Sigmoid colon (tissue), 4 donors: ENCODE results near the gene RASEF.

Experiments used
- POLR2A ChIP-seq, 2 donors: fragments of 450-650 bp; IDR thresholded peaks; one replicate each; pipeline ENCODE4 v1.6.1; 2016; ENCODE audit warnings: antibody characterized with exemption in 2 of 2, mild to moderate bottlenecking in 2 of 2, moderate library complexity in 2 of 2
- POLR2AphosphoS5 ChIP-seq, 4 donors: sonication (generic); formaldehyde crosslinking; IDR thresholded peaks; one replicate each; pipeline ENCODE4 v1.6.1; 2017; ENCODE audit warnings: antibody characterized with exemption in 4 of 4
- TF ChIP-seq, protein P1 (sequence below), 4 experiments: fragments of 450-650 bp in 3 of 4; fragments of 200-600 bp in 1 of 4; IDR thresholded peaks; one replicate each; pipeline ENCODE4 v1.5.1; 2016 to 2019; ENCODE audit warnings: antibody characterized with exemption in 4 of 4, mild to moderate bottlenecking in 3 of 4, moderate library complexity in 2 of 4

DNA sequence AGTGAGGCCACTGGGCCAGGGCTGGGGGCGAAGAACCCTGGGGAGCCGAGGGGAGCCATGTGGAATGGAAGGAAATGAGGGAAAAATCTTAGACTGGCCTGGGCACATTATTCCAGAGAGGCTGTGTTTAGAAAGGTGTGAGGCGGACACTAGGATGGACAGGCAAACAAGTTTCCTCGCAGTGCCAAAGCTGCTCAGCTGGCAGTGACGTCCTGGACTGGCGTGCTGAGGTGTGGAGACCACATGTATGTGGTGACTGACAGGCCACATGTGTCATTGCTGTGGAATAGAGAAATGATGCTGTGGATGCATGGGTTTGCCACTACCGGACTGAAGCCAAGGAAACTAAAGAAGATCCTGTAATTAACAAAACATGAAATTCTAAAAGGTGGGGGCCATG, 42.6 kb downstream of the RASEF start:
- TF ChIP-seq, protein P1, sequence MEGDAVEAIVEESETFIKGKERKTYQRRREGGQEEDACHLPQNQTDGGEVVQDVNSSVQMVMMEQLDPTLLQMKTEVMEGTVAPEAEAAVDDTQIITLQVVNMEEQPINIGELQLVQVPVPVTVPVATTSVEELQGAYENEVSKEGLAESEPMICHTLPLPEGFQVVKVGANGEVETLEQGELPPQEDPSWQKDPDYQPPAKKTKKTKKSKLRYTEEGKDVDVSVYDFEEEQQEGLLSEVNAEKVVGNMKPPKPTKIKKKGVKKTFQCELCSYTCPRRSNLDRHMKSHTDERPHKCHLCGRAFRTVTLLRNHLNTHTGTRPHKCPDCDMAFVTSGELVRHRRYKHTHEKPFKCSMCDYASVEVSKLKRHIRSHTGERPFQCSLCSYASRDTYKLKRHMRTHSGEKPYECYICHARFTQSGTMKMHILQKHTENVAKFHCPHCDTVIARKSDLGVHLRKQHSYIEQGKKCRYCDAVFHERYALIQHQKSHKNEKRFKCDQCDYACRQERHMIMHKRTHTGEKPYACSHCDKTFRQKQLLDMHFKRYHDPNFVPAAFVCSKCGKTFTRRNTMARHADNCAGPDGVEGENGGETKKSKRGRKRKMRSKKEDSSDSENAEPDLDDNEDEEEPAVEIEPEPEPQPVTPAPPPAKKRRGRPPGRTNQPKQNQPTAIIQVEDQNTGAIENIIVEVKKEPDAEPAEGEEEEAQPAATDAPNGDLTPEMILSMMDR (IDR thresholded peaks at IDR 0.05), result no peak
- TF ChIP-seq POLR2A (IDR thresholded peaks at IDR 0.05) (no peak), POLR2AphosphoS5 (IDR thresholded peaks at IDR 0.05) (no peak)
